Stimulated activated naive CD8-positive, alpha-beta T cell treated with anti-CD3 and anti-CD28 coated beads, Interleukin-15, amount 100 ng/mL, for 72 hours (primary cell): ENCODE measurements around the gene SEMA3C.

Experiments used
- ATAC-seq: fragments of 150-1000 bp; cut with Tn5 transposase; 2 replicates; pipeline ENCODE4 v1.10.0; 2021; ENCODE audit warnings: mild to moderate bottlenecking, moderate library complexity
- DNase-seq, 2 donors: peaks; one replicate each; pipeline ENCODE4 v3.0.0; 2021 to 2022
- H3K27ac Mint-ChIP-seq, 2 donors: one replicate each; pipeline ENCODE4 v1.8.0; 2022; ENCODE audit warnings: mild to moderate bottlenecking in 2 of 2, mixed read lengths in 2 of 2, moderate library complexity in 2 of 2
- H3K27me3 Mint-ChIP-seq: one replicate; pipeline ENCODE4 v1.8.0; 2022; ENCODE audit warnings: mixed read lengths
- H3K4me1 Mint-ChIP-seq: one replicate; pipeline ENCODE4 v1.8.0; 2022; ENCODE audit warnings: mild to moderate bottlenecking, mixed read lengths
- H3K4me3 Mint-ChIP-seq, 2 donors: one replicate each; pipeline ENCODE4 v1.8.0; 2022; ENCODE audit warnings: mild to moderate bottlenecking in 2 of 2, mixed read lengths in 2 of 2, moderate library complexity in 1 of 2
- H3K9me3 Mint-ChIP-seq, 2 donors: one replicate each; pipeline ENCODE4 v1.8.0; 2022; ENCODE audit warnings: mixed read lengths in 2 of 2

The SEMA3C gene

DNA sequence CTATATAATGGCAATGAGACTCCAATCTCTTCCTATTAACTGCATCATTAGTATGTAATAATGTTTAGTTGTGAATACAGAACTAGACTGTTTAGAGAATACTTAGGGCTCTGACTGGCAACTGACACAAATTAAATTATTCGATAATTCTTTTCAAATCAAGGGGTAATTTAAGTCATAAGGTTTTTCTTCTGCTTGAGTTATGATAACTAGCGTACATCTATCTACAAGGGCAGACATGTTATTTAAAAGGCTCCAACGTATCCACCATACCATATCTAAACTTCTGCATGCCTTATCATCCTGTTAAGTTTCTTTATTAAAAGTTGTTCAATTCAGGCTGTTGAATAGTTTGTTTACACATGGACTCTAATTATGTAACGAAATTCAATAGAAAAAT, 11.2 kb downstream of the SEMA3C start:
- H3K9me3 Mint-ChIP-seq, result no peaks in the 10 kb centered on the region
- no peak overlapping the region for H3K4me3 Mint-ChIP-seq
- no peaks in the 10 kb centered on the region for H3K4me1 Mint-ChIP-seq
- H3K27me3 Mint-ChIP-seq, result no peaks in the 10 kb centered on the region
- DNase-seq (no peak), ATAC-seq (no peak)
- no peak overlapping the region for H3K27ac Mint-ChIP-seq

DNA sequence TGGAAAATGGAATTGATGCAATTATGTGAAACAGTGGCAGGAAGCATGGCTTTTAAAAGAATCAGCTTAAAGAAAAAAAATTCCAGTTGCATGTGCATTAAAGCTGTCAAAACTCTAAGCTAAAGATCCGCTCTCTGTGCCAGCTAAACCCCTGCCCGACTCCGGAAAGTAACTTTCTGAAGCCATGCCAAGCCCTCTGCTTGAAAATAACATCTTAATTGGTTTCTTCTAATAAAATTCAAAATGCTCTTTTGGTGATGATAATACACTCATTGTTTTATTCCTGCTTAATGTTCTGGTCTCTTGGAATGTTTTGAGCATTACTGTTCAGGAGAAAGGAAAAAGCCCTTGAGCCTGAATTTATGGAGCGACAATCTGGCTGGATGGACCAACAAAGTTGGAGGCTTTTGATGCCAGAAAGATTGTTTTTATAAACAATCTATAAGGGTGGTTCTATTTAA, 11.7 kb downstream of the SEMA3C start:
- DNase-seq (no peak), ATAC-seq (no peak)
- no peaks in the 10 kb centered on the region for H3K9me3 Mint-ChIP-seq
- H3K4me1 Mint-ChIP-seq, result no peaks in the 10 kb centered on the region
- H3K27ac Mint-ChIP-seq, result no peak overlapping the region
- H3K27me3 Mint-ChIP-seq, result no peaks in the 10 kb centered on the region
- H3K4me3 Mint-ChIP-seq, result no peak overlapping the region

DNA sequence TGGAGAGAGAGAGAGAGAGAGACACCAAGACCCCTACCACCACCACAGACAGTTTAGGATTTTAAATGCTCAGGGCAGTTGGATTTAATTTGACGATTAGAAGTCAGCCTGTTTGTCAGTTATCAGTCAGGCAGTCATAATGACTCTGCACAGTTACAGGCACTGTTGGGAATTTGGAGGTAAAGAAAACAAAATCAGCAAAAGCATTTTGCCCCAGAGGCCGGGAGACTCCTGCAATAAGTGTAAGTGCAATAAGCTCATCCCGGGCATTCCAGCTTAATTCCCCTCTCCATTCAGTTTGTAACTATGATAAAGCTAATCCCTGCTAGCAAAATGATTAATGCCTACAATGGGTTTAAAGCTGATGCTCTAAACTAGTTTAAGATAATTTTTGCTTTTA, 13.5 kb downstream of the SEMA3C start:
- no peaks in the 10 kb centered on the region for H3K4me1 Mint-ChIP-seq
- no peak overlapping the region for H3K27ac Mint-ChIP-seq
- DNase-seq (no peak), ATAC-seq (no peak)
- H3K4me3 Mint-ChIP-seq, result no peak overlapping the region
- H3K9me3 Mint-ChIP-seq, result no peaks in the 10 kb centered on the region
- no peaks in the 10 kb centered on the region for H3K27me3 Mint-ChIP-seq

DNA sequence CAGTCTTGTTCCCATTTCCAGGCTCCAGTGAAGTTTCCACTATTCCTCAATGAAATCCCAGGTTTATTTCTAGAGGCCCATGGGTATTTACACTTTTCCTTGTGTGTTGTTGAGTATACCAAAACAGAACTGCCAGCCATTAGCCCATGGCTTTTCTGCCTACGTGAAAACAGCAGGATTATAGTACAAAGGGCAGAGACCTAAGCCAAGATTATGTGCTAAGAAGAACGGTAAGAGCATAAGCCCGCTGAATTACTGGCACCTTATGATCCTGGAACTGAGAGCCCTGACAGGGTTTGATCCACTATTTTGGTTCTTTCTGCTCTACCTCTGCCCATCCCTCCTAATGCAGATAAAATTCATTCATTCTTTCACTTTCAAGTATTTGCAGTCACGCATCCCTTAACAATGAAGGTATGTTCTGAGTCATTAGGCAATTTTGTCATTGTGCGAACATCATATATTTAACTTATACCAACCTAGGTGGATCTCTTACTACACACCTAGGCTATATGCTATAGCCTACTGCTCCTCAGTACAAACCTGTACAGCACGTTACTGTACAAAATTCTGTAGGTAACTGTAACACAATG, 16.0 kb downstream of the SEMA3C start:
- DNase-seq (no peak), ATAC-seq (no peak)
- no peaks in the 10 kb centered on the region for H3K27me3 Mint-ChIP-seq
- no peak overlapping the region for H3K27ac Mint-ChIP-seq
- H3K9me3 Mint-ChIP-seq, result no peaks in the 10 kb centered on the region
- no peak overlapping the region for H3K4me3 Mint-ChIP-seq
- no peaks in the 10 kb centered on the region for H3K4me1 Mint-ChIP-seq

DNA sequence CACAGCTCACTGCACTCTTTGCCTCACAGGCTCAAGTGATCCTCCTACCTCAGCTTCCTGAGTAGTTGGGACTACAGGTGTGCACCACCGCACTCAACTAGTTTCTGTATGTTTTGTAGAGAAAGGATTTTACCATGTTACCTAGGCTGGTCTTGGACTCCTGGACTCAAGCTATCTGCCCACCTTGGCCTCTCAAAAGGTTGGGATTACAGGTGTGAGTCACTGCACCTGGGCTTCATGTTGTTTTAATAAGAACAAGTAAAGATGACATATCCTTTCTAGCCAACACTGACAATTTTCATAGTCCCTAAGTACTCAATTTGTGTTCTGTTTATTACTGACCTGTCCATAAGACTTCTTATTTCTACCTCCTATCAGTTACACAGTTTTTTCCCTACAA, 16.8 kb downstream of the SEMA3C start:
- Mint-ChIP-seq H3K27ac (no peak overlapping the region), H3K4me3 (no peak overlapping the region), H3K4me1 (no peaks in the 10 kb centered on the region), H3K27me3 (no peaks in the 10 kb centered on the region), H3K9me3 (peaks cover 0 to 7% of the 10 kb centered on the region in 2 donors)
- no peak for DNase-seq
- ATAC-seq, result no peak

DNA sequence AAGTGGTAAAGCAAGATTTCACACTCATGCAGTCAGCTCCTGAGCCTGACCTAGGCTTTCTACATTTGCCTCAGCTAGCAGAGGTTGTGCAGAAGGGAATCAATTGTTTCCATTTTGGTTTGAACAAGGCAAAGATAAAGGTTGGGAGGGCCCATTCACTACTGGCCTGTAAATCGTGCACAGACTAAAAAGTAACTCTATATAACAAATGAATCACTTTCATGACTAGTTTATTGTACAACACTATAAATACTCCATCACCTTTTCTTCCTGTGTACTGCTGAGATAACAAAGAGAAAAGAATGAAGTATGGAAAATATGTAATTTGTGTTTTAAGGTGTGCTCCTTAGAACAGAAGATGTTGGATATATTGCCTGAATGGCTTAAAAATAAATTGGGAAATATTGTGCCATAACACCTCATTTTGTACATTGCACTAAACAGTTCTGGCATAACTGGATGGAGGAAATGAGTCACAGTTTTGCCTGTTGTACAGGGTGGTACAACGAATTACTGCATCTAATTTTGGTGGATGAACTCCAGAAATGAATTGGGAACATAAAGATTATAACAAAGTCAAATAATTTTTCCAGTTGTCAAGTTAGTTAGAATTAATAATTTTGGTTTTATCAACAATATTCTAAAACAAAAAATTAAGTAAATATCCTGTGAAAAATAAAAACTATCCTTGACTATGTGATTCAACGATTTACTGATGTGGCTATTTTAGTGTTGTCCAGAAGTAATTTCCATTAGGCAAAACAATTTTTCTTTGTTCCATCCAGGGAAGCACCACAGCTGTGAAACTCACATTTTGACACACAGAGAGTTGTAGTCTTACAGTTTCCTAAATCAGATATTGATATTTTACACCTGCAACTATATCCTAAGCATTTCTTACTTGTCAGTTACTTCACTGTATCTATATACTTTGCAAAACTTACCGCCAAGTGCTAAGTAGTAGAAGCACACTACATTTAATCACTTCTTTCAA, 18.0 kb downstream of the SEMA3C start:
- ATAC-seq (no peak), DNase-seq (no peak)
- H3K27me3 Mint-ChIP-seq, result no peaks in the 10 kb centered on the region
- no peak overlapping the region for H3K27ac Mint-ChIP-seq
- peaks cover 0 to 10% of the 10 kb centered on the region in 2 donors for H3K9me3 Mint-ChIP-seq
- H3K4me1 Mint-ChIP-seq, result no peaks in the 10 kb centered on the region
- H3K4me3 Mint-ChIP-seq, result no peak overlapping the region

DNA sequence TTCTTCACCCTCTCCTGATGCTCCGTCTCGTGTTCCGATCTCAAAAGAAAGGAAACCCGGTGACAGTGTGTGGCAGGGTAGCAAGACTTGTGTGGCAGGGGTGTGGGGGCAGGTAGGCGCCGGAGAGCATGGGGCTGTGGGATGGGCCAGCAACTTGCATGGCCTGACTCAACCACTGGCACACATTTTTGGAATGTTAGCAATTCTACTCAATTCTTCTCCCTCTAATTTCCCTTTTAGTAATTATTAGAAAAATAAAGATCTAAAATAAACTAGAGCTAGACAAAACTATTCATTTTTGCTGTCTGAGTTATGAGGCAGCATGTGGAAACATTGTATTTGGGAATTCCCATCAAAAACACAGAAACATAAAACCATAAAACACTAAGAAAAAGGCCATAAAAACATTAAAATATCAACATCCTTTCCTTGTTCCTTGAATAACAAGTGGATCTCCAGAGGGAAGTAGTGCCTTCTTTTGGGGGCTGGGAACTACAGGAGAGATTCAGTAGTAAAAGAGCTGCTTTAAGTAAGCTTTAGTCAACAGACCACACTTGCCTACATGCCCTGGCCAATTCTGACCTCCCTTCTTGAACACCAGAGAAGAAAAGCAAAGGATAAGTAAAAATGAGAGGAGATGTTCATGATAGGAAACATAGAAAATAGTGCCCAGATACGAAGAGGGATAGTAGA, 21.8 kb downstream of the SEMA3C start:
- DNase-seq (no peak), ATAC-seq (no peak)
- Mint-ChIP-seq H3K27me3 (no peaks in the 10 kb centered on the region), H3K27ac (peak overlapping the region in 1 of 2 donors; percentile 8), H3K4me1 (no peaks in the 10 kb centered on the region), H3K4me3 (no peak overlapping the region), H3K9me3 (peaks cover 0 to 10% of the 10 kb centered on the region in 2 donors)

DNA sequence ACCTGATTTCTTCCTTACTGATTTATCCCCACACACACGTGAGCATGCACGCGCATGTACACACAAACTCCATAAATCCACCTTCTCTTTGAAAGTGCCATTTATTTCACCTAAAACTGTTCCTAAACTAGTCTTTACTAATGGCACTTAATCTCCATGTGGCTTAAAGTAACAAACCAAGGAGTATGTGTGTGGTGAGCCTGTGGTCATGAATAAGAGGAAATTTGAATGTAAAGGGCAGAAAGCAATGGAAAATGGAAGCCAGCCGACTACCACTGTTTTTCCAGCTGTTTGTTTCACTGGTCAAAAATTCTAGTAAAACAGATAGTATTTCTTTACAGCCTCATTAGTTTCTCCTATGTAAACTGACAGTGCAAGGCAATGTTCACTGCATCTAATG, 23.8 kb downstream of the SEMA3C start:
- Mint-ChIP-seq H3K27me3 (no peaks in the 10 kb centered on the region), H3K9me3 (peaks cover 0 to 10% of the 10 kb centered on the region in 2 donors), H3K27ac (no peak overlapping the region), H3K4me3 (no peak overlapping the region), H3K4me1 (no peaks in the 10 kb centered on the region)
- DNase-seq, result no peak
- ATAC-seq, result no peak

DNA sequence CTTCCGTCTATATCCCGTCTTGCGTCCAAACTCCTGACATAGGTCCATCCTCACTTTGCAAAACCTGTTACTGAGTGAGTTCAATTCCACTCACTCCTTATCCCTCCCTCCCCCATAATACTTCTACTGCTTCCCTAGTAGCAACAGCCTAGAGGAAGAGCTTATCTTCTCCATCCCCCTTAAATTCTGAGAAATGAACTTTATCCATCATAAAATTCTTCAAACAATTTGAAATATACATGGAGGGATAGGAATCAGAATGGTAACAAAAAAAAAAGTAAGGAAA, 27.6 kb downstream of the SEMA3C start:
- no peaks in the 10 kb centered on the region for H3K9me3 Mint-ChIP-seq
- ATAC-seq (no peak), DNase-seq (no peak)
- H3K4me1 Mint-ChIP-seq, result no peaks in the 10 kb centered on the region
- H3K27me3 Mint-ChIP-seq, result no peaks in the 10 kb centered on the region
- no peak overlapping the region for H3K27ac Mint-ChIP-seq
- H3K4me3 Mint-ChIP-seq, result no peak overlapping the region

DNA sequence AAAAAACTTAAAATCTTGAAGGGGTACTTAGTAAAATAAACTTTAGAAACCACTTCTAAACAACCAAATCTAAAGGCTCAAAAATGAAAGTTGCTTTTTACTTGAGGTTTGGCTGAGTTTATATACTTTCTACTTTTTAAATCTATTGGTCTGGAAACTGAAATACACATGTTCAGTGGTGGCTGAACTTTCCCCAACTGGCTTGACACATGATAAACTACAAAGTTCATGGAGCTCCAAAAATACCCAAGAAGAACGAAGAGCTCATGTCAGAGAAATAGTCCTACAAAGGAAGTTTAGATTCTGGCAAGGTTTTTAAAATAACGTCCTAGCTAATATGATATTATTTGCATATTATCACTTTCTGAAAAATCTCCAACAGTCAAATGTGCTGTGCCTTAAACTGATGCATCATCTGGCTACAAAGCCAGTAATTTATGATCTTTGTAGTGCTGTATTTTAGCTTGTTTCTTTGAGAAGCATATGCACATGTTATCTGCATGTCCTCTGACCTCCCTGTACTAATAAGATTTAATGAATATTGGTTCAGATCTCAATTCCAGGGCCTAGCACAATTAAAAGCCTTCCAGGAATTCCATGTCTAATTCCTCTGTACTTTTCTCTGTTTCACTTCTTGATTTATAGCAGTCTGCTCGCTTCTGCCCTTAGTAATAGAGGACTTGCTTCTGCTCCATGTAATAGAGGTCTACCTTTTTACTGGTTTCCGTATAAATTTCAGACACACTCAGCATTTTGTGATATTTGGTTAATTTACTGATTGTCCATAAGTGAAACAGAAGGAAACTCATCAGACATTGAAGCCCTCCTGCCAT, 28.2 kb downstream of the SEMA3C start:
- H3K27ac Mint-ChIP-seq, result no peak overlapping the region
- no peaks in the 10 kb centered on the region for H3K9me3 Mint-ChIP-seq
- no peak overlapping the region for H3K4me3 Mint-ChIP-seq
- no peaks in the 10 kb centered on the region for H3K4me1 Mint-ChIP-seq
- H3K27me3 Mint-ChIP-seq, result no peaks in the 10 kb centered on the region
- no peak for DNase-seq
- no peak for ATAC-seq

DNA sequence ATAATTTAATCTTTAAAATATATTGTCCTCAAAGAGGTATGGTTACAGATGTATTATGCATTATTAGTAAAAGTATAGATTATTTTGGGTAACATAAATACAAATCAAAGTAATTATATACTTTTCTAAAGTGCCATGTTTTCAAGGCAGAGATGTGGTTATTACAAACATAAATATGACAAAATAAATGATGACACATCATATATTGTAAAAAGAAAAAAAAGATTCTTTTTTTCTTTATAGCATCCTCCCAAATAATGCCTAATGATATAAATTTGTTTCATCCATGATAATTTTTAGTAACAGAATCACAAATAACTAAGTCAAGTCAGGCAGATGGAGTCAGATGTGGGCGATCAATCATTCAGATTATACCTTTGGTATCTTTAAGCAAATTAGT, 29.3 kb downstream of the SEMA3C start:
- Mint-ChIP-seq H3K27me3 (no peaks in the 10 kb centered on the region), H3K4me1 (no peaks in the 10 kb centered on the region)
- ATAC-seq, result no peak

DNA sequence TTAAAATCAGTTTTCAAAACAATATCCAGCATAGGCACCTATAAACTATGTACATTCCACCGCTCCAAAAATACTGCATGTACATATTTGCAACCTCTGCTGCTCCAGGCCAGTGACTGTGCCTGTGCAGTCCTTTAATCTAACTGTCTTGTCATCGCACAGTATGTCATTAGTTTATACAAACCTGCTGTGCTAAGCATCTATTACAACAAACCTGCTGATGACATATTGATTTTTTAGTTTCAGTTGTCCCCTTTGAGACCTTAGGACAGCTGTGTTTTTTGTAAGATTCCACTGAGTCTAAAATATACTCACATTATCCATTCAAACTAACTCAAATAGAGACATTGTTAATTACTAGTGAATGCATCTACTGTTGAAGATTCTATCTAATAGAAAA, 33.1 kb downstream of the SEMA3C start:
- ATAC-seq (no peak), DNase-seq (no peak)
- H3K27ac Mint-ChIP-seq, result no peak overlapping the region
- H3K4me1 Mint-ChIP-seq, result no peaks in the 10 kb centered on the region
- H3K27me3 Mint-ChIP-seq, result no peaks in the 10 kb centered on the region
- no peak overlapping the region for H3K4me3 Mint-ChIP-seq
- H3K9me3 Mint-ChIP-seq, result no peaks in the 10 kb centered on the region

More for the DNA sequence above, 29.3 kb downstream of the SEMA3C start:
- DNase-seq, result no peak
- Mint-ChIP-seq H3K27ac (no peak overlapping the region), H3K4me3 (no peak overlapping the region), H3K9me3 (no peaks in the 10 kb centered on the region)

DNA sequence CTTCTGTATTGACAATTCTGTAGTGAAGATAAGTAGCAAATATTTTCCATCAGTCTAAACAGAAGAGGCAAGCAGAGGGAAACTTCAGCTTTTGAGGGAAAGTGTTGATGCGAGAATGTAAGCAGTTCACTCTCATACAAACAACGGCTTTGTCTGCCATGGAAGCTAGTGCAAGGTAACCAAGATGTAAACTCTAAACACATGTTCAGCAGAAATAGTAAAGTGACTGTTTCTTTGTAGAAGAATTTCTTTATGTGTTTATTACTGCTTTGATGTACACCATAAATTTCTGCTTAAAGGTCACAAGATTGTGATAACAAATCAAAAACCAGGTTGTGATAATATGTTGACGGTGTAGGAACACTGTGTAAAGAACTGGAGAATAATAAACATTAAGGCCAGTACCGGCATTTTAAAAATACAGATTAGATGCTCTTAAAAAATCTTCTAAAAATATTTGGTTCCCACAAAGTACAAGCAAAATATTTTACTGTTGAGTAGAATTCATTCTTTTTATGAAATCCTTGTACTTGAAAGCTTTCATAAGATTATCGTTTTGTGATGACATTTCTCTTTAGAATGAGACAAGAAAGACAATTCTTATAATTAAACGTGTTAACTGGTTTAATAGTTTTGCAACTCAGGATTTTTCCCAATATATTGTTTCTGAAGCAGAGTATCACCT, 34.2 kb downstream of the SEMA3C start:
- Mint-ChIP-seq H3K4me1 (no peaks in the 10 kb centered on the region), H3K27ac (no peak overlapping the region), H3K9me3 (peaks cover 0 to 5% of the 10 kb centered on the region in 2 donors), H3K27me3 (no peaks in the 10 kb centered on the region), H3K4me3 (no peak overlapping the region)
- DNase-seq (no peak), ATAC-seq (no peak)

DNA sequence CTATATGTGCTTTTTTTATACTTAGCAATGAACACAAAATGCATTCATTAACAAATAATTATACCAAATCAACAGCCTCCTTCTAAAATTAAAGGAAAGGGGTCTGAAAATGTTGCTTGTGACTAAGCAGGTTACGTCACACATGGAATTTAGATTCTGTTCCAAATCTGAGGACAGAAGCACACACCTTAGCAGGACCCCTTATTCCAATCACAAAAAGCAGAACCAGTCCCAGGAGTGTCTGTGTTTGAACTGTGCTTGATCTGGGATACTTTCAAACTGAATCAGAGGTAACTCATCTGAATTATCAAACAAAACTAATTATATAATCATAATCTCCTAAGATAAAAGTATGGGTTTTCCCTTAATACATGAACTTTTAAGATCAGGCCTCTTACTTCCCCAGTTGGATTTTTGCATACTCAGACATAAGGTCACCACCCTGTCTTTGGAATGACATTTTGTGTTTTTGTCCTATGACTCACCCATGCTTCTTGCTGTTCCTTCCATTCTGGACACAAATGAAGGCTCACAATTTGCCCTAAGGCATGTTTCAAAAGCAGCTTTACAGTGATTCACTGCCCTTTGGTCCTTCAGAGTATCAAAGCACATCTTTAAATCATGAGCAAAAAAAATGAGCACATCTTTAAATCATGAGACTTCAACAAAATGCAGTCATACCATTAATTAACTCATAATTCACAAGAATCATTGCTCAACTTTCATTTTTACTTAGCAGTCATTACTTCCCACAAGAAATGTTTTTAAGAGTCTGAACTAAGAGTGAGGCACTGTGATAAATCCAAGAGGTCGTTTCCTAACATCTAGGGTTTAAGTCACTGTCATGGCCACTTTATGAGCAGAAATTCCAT, 35.5 kb downstream of the SEMA3C start:
- no peak for DNase-seq
- no peak for ATAC-seq
- Mint-ChIP-seq H3K4me1 (no peaks in the 10 kb centered on the region), H3K4me3 (no peak overlapping the region), H3K27me3 (no peaks in the 10 kb centered on the region), H3K27ac (no peak overlapping the region), H3K9me3 (peaks cover 0 to 5% of the 10 kb centered on the region in 2 donors)
